Mucosa of gallbladder (tissue), 1 donor: ENCODE results near the gene EFS. TPM values are rescaled to one million over a fixed set of nuclear protein-coding genes. Genes with fewer than 3 reads are reported as not detected.

Experiments used
- DNase-seq: peaks from one replicate; pipeline ENCODE4 v3.0.0-alpha.2; 2020; ENCODE audit warnings: low spot score
- total RNA-seq: library from RNA; stranded (reverse); gene quantifications from one replicate; pipeline ENCODE4 v1.2.1, GENCODE V29; 2021
- donor health status: DM: no; HTN: no; CAD: no.

EFS gene
- total RNA-seq, 1 donor from 2014 or later = 10.8 TPM

- no peak for DNase-seq
These were observed 5.8 kb downstream of the EFS start for GRCh38 chr14:23359167-23359626.

- DNase-seq = no peak
These were observed 6.3 kb downstream of the EFS start for GRCh38 chr14:23358553-23359166.

- no peak for DNase-seq
These were observed 6.9 kb downstream of the EFS start for GRCh38 chr14:23358042-23358441.

- DNase-seq = no peak
These were observed 7.7 kb downstream of the EFS start for GRCh38 chr14:23357261-23357660.

GRCh38 chr14:23356662-23357061 lies 8.3 kb downstream of the EFS start:
- DNase-seq = no peak

DNA sequence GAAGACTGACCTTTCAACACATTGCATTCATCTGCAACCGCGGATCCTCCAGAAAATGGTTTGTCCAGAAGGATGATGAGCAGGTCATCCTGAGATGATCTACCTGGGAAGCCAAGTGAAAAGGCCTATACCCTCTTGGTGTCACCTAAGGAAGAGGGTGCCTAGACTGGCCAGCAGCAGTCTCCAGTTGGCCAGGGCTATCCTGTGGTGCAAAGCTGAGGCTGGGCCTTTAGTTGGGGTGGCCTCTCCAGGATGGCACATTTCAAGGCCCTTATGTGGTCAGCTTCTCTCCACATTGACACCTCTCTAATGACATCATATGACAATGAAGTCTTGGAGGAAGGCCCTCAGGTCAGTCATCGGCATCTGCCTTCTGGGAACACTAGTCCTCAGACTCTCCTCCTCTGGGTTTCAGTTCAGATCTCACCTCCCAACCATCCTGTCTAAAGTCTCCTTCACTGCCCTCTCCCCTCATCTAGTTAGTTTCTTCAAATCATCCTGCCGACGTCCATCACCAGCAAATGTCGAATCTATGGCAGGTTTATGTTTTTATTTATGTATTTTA lies 9.0 kb downstream of the EFS start:
- DNase-seq = no peak

DNA sequence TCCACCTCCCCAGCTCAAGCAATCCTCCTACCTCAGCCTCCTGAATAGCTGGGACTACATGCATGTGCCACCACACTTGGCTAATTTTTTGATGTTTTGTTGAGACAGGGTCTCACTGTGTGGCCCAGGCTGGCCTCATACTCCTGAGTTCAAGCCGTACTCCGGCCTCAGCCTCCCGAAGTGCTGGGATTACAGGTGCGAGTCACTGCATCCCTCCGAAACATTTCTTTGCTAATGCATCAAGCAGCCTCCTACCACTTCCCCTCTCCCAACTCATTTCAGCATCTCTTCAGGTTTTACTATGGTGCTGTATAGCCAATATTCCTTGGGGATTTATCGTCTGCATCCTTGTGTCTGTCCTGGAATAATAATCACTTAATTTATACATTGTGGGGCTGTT lies 10.0 kb downstream of the EFS start:
- no peak for DNase-seq

- DNase-seq = no peak
These were observed 11.6 kb downstream of the EFS start for GRCh38 chr14:23353433-23353780.

GRCh38 chr14:23352506-23353432 lies 12.2 kb downstream of the EFS start, which contains the start of gene SLC22A17:
SLC22A17 (minus strand) TSS chr14:23352887.
- DNase-seq = peak; percentile 77

- DNase-seq = no peak
These were observed 13.1 kb downstream of the EFS start for GRCh38 chr14:23351681-23352505.

DNA sequence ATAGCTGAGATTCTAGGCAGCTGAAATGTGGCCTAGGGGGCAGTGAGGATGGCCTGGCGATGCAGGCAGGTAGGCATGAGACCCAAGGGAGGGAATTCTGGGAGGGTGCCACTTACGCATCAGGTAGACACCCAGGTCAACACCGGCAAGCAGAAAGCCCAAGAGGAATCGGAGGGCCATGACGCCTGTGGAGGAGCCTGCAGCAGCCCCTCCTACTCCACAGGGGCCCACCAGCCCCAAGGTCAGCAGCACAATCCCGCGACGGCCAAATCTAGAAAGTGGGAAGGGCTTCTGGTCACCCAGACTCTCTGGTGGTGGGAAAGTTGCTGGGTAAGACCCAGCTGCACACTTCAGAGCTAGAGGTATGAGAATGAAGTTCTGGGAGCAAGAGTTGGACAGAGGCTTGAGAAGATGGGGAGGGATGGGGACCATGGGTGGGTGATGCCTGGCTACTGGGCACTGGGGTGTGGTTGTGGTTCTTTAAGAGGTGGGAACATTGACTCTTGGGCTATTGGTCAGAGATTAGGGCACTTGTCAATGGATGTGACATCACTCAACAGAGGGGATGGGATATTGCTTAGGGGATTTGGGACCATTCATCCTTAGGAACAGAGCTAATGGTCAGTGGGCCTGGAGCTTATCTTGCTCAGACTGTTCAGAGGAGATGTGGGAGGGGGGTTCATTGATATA lies 15.7 kb downstream of the EFS start:
- DNase-seq = no peak

- no peak for DNase-seq
These were observed 16.7 kb downstream of the EFS start for GRCh38 chr14:23348297-23348655.

DNA sequence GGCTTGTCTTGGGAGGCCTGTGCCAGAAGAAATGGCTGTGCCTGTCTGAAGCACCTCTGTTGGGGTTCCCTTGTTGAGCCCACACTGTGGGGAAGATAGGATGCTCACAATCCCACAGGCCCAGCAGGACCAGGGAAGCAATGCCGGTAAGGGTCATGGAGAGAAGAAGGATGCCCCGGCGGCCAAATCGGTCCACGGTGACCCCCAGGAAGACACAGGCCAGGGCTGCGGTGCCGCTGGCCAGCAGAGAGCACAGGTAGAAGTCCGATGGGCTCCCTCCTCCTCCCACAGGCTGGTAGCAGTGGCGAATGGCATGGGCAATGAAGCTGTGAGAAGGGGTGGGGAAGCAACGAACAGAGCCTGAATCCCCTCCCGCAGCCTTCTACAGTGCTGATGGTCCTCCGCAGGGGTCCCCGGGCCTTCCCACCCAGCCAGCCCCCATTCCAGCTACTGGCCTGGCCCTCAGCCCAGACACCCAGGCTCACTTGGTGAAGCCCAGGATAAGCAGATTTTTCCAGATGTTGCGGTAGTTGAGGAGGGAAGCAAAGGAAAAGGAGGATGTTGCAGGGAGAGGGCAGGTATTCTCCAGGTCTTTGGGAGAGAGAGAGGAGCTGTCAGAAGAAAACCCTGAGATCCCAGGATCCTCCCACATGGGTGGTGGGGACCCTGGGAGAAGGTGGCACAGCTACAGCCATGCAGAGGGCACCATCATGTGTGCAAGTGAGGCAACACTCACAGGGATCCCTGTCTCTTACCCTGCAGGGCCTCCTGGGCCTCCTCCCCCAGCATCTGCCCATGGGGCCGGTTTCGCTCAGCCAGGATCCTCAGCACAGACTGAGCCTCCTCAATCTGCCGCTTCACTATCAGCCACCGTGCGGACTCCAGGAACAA lies 17.3 kb downstream of the EFS start:
- DNase-seq = no peak

GRCh38 chr14:23346693-23347405 lies 18.1 kb downstream of the EFS start:
- DNase-seq = no peak

DNA sequence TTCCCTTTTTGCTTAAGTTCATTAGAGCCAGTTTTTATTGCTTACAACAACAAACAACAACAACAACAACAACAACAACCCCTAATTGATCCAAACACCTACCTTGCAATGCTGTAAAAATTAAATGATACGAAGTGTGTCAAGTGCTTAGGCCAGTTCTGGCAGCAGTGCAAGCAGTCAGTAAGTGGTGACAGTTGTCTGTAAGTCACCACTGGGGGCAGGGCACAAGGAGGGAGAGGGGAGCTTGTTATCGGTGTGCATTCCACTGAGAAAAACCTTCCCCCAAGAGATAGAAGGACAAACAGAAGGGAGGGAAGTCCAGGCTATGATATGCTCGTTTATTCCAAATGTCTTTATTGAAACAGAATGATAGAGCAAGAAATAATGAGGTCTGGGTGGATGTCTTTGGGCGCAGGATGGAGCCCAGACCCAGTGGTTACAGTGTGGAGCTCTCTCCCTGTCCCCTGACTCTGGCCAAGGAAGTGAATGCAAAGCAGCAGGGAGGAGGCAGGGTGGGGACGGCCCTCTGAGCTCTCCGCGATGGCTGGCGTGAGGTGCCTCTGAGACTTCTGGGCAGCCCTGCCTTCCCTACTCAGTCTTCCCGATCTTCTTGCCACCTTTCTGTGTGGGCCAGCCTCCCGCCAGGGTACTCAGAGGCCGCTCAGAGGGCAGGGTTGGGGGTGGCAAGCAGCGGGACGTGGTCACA lies 18.8 kb downstream of the EFS start:
- no peak for DNase-seq

- DNase-seq = no peak
These were observed 20.5 kb downstream of the EFS start for GRCh38 chr14:23344481-23344880.

GRCh38 chr14:23339506-23340268 lies 25.3 kb downstream of the EFS start:
- DNase-seq = no peak

DNA sequence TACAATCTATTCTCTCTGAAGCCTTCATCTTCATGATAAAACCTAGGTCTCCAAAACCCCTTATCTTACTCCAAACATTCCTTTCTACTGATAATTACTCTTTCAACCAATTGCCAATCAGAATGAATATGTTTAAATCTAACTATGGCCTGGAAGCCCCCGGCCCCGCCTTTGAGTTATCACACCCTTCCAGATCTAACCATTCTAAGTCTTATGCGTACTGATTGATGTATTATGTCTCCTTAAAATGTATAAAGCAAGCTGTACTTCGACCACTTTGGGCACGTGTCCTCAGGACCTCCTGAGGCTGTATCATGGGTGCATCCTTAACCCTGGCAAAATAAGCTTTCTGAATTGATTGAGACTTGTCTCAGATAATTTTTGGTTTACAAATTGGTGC lies 29.3 kb downstream of the EFS start:
- no peak for DNase-seq
